ENCODE results near the gene PPP1R8.
"Not testable (repeated sequence)": the region's sequence is repeated elsewhere in the genome, so short reads cannot be mapped to it uniquely, and the experiment has no call there.

The PPP1R8 gene

GRCh38 chr1:27795601-27796000, 35.0 kb upstream of the PPP1R8 start:
- TF ChIP-seq, protein P1, sequence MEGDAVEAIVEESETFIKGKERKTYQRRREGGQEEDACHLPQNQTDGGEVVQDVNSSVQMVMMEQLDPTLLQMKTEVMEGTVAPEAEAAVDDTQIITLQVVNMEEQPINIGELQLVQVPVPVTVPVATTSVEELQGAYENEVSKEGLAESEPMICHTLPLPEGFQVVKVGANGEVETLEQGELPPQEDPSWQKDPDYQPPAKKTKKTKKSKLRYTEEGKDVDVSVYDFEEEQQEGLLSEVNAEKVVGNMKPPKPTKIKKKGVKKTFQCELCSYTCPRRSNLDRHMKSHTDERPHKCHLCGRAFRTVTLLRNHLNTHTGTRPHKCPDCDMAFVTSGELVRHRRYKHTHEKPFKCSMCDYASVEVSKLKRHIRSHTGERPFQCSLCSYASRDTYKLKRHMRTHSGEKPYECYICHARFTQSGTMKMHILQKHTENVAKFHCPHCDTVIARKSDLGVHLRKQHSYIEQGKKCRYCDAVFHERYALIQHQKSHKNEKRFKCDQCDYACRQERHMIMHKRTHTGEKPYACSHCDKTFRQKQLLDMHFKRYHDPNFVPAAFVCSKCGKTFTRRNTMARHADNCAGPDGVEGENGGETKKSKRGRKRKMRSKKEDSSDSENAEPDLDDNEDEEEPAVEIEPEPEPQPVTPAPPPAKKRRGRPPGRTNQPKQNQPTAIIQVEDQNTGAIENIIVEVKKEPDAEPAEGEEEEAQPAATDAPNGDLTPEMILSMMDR (IDR thresholded peaks at IDR 0.05; ENCODE audit: low read depth, low read length, missing control alignments) = no peak
- no peak for DNase-seq (ENCODE audit: low read depth)
- no peak overlapping the region for H3K4me3 ChIP-seq (ENCODE audit: low read depth, low read length)

GRCh38 chr1:27804791-27805190, 25.8 kb upstream of the PPP1R8 start:
- DNase-seq (ENCODE audit: low read depth) = no peak
- no peak overlapping the region for H3K4me3 ChIP-seq (ENCODE audit: low read depth, low read length)
- TF ChIP-seq, protein P1 (IDR thresholded peaks at IDR 0.05; ENCODE audit: low read depth, low read length, missing control alignments) = no peak

- TF ChIP-seq, protein P1 (IDR thresholded peaks at IDR 0.05; ENCODE audit: low read depth, low read length, missing control alignments) = no peak
- DNase-seq (ENCODE audit: low read depth) = no peak
- H3K4me3 ChIP-seq (ENCODE audit: low read depth, low read length) = no peak overlapping the region
Observed at GRCh38 chr1:27806758-27807157, 23.8 kb upstream of the PPP1R8 start.

DNA sequence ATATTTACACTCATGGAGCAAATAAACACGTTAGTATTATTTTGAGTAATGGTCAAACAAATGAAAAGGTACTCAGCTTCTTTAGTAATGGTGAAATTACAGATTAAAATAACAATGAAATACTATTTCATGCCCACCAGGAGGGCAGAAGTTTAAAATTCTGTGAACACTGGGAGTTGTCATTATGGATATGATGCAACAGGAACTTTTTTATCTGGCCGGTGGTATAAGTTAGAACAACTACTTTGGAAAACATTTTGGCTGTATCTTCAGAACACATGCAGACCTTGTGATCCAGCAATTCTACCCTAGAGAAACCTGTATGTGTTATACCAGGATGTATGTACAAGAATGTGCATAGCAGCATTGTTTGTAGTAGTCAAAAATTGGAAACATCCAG, 23.2 kb upstream of the PPP1R8 start:
- no peak overlapping the region for H3K4me3 ChIP-seq (ENCODE audit: low read depth, low read length)
- TF ChIP-seq, protein P1 (IDR thresholded peaks at IDR 0.05; ENCODE audit: low read depth, low read length, missing control alignments) = no peak
- DNase-seq (ENCODE audit: low read depth) = no peak

DNA sequence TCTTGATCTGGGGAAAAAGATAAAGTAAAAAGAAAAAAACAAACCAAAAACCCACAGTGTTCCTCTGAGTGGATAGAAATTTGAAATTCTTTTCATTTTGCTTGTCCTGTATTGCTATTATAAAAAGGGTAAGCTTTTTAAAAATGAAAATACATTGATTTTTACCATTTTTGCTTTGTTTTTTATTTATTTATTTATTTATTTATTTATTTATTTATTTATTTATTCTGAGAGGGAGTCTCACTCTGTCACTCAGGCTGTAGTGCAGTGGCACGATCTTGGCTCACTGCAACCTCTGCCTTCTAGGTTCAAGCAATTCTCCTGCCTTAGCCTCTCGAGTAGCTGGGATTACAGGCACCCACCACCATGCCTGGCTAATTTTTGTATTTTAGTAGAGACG, 22.5 kb upstream of the PPP1R8 start:
- H3K4me3 ChIP-seq (ENCODE audit: low read depth, low read length); DNase-seq (ENCODE audit: low read depth): not testable (repeated sequence)

- H3K4me3 ChIP-seq (ENCODE audit: low read depth, low read length) = no peak overlapping the region
- TF ChIP-seq, protein P1 (IDR thresholded peaks at IDR 0.05; ENCODE audit: low read depth, low read length, missing control alignments) = no peak
- no peak for DNase-seq (ENCODE audit: low read depth)
Observed at GRCh38 chr1:27809883-27810282, 20.7 kb upstream of the PPP1R8 start.

DNA sequence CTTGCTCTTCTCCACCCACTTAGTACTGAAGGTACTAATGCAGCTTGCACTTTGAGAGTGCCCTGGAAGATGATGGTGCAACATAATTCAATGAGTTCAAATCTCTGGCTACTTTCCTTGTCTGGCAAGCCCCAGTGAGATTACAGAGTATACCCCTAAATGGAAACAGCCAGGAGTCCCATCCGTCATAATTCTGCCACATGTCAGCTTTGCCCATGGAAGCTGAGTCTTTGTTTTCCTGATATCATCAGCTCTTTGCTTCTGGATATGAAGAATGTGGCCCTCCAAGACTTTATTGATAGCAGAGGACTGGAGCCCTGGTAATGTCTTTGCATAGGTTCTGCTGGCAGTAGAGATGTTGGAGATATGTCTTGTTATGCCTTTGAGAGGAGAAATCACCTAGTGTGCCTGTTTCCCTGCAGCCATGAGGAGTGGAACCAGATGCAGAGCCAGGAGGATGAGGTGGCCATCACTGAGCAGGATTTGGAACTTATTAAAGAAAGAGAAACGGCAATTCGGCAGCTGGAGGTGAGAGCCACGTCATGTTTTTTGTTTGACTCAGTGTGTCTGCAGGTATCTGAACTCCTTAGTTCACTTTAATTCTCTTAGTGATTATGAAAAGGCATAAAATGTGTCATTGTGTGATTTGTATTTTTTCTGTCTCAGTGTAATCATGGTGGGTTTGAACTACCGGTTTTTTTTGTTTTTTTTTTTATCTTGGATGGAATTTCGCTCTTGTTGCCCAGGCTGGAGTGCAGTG, 18.7 kb upstream of the PPP1R8 start:
- TF ChIP-seq, protein P1 (IDR thresholded peaks at IDR 0.05; ENCODE audit: low read depth, low read length, missing control alignments) = no peak
- H3K4me3 ChIP-seq (ENCODE audit: low read depth, low read length) = no peak overlapping the region
- DNase-seq (ENCODE audit: low read depth) = no peak
